DMS79 treated with DMSO at 0.1 percent for 48 hours (cell line): ENCODE data around the gene DYSF.
"Not testable (repeated sequence)": the region's sequence is repeated elsewhere in the genome, so short reads cannot be mapped to it uniquely, and the experiment has no call there.

Experiments used
- DNase-seq: peaks from one replicate; lab custom pipeline; 2025; lab: John Stamatoyannopoulos, UW

The DYSF gene

DNA sequence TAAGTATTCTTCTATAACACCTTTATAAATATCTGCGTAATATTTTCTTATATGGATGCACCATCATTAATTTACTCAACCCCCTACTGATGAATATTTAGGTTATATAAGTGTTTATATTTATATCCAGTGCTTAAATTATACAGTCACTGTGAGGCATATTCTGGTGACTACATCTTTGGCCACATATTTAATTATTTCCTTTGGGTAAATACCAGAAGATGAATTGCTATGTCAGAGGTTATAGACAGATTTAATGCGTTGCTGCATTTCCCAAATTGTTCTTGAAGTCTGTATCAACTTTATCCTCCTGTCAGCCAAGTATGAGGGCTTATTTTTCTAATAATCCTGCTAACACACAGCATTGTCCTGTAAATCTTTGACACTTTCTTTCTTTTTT, 18.7 kb downstream of the DYSF start:
- no peak for DNase-seq

DNA sequence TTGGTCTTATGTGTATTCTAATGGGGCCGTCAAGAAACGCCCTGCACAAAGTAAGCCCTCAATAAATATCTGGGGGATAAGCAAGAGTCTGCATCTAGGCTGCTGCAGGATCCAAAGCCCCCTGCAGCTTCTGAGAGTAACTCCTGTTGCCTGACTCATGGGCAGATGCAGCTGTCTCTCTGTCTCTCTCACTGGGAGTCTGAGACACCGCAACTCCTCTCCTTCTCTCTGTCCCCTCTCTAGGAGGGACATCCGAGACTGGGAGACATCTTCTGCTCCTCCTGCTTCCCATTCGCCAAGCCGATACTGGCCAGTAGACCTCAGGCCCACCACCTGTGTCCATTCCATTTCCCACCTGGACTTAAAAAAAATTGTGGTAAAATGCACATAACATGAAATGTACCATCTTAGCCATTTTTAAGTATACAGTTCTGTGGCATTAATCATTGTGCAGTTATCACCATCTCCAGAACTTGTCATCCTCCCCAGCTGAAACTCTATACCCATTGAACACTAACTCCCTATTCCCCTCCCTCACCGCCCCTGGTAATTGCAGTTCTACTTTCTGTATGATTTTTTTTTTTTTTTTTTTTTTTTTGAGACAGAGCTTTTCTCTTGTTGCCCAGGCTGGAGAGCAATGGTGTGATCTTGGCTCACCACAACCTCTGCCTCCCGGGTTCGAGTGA, 20.1 kb downstream of the DYSF start:
- DNase-seq: no peak

GRCh38 chr2:71474116-71474743, 20.9 kb downstream of the DYSF start:
- DNase-seq: no peak

DNA sequence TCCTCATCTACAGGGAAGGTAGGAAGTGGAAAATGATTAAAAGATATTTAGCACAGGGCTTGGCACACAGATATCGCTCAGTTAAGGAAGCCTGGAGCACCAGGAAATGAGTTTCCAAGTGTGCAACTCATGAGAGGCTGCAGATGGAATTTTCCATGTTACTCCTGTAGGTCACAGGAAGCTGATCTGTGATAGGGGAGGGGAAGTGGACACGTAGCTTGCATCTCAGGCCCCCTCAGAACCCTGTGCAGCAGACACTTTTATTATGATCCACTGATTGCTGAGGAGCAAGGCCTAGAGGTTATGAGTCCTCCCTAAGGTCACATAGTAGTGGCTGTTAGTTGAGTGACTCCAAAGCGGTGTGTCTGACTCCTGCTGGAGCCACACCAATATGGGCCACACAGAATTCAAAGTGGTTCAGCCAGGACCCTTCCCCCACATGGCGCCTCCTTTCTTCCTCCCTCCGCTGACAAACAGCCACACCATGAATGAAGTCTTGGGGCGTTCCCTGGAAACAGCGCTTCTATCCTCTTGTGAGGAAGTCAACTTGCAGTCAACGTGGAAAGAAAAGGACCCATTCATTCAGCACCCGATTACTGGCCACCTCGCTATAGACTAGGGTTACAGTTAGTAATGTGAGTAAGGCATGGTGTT, 21.5 kb downstream of the DYSF start:
- DNase-seq: no peak

DNA sequence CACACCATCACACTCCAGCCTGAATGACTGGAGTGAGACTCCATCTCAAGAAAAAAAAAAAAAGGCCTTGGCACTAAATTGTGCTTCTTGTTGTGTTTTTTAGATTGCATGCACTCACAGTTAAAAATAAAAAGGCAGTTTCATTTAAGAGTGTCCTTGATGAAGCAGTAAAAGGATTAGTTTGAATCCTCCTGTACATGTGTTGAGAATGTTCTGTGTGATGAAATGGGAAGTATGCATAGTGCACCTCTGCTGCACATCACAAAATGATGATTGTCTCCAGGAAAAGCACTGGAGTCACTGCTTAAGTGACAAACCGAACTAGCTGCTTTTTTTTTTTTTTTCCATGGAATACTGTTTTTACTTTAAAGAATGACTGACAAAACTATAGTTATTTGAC, 23.1 kb downstream of the DYSF start:
- no peak for DNase-seq

DNA sequence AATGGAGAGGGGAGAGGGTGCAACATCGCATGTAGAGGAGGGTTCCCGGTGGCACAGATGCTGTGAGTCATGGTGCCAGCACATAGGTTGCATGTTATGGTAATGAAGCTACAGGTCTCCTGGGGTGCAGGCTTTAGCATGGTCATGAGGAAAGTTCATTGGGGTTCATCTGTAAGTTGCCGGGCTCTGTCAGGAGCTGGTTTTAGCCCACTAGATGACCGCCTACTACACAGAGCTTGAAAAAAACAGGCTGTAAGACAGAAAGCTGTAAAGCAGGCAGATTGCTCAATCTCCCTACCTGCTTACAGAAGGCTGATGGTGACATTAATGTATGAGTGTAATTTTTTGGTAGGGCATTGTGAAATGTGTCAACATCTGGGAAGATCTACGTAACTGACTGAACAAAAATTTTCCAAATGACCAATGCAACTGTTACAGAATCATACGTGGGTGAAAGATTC, 23.9 kb downstream of the DYSF start:
- no peak for DNase-seq

DNA sequence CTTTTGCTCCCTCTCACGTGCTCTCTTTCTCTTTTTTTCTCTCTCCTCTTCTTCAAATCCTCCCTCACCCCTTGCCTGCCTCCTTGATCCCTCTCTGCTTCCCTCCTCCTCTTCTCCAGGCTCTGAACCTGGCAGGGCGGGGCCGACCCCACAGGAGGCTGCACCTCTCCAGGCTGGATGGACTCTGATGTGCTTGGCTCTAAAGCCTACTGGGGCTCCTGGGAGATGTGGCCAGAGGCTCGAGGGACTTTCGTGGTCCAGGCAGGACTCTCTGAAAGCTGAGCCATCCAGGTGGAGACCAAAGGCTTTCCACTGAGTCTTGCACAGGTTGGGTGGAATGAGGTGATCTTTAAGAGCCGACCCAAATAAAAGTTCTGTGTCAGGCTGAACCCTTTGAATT, 25.4 kb downstream of the DYSF start:
- no peak for DNase-seq

DNA sequence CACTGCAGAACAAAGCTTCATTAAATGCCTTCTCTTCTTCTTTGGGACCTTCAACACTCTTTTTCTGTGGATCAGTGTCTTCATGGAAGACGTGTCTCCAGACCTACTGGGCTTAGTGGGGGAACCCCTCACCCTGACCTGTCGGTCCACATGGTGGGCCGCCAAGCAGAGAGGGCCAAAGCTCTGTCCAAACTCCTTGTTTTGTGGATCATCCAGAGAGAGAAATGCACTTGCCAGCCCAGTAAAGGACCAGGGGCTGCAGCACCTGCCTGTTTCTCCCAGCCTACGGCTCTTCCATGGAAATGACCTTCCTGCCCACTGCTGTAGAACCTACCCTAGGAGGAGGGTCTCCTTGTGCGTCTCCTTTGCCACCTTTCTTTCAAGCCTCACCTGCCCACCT, 25.9 kb downstream of the DYSF start:
- no peak for DNase-seq

GRCh38 chr2:71481111-71481510, 27.8 kb downstream of the DYSF start:
- DNase-seq: no peak

DNA sequence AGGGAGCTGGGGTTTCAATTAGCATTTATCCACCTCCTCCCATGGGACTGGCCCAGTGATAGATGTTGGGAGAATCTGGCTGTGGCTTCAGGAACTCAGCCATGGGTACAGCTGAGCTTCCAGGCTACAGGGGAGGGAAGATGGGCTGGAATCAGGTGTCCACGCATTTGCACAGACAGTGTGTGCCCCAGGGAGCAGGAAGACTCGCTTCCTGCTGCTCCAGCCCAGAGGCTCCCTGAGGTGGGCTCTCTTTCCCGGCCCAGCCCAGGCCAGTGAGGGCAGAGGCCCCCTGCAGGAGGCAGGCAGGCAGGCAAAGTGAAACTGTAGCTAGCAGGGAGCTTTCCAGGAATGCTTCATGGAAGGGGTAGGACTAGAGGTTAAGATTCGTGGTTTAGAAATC, 28.7 kb downstream of the DYSF start:
- no peak for DNase-seq

GRCh38 chr2:71483246-71483645, 29.9 kb downstream of the DYSF start:
- DNase-seq: no peak

- no peak for DNase-seq
Observed at GRCh38 chr2:71484354-71484753, 31.0 kb downstream of the DYSF start.

DNA sequence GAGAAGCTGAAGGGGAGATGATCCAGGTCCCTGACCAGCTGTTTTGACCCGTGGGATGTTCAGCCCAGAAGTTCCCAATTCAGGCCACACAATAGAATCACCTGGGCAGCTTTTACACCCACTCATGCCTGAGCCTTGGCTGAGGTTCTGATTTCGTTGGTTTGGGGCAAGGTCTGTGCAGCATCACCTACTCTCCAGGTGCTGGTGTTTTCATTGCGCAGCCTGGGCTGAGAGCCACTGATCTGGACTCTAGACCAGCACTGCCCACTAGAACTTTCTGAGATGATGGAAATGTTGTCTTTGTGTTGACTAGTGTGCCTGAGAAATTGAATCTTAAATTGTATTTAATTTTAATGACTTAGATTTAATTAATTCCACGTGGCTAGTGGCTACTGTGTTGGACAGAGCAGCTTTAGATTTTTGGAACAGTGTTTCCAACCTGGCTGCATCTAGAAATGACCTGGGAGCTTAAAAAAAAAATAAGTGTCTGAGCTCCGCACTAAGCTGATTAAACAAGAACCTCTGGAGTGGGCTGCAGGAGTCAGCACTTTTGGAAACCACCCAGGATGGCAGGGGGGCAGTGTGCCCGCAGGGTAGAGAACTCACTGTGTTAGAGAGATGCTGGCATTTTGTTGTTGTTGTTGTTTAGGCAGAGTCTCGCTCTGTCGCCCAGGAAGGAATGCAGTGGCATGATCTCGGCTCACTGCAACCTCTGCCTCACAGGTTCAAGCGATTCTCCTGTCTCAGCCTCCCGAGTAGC, 33.7 kb downstream of the DYSF start:
- DNase-seq: no peak

DNA sequence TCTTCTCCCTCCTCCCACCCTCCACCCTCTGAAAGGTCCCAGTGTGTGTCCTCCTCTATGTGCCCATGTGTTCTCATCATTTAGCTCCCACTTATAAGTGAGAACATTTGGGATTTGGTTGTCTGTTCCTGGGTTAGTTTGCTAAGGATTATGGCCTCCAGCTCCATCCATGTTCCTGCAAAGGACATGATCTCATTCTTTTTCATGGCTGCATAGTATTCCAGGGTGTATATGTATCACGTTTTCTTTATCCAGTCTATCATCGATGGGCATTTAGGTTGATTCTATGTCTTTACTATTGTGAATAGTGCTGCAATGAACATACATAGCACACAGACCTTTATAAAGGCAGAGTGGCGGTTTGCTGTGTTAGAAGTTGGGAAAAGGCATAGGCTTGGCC, 38.2 kb downstream of the DYSF start:
- not testable (repeated sequence) for DNase-seq

DNA sequence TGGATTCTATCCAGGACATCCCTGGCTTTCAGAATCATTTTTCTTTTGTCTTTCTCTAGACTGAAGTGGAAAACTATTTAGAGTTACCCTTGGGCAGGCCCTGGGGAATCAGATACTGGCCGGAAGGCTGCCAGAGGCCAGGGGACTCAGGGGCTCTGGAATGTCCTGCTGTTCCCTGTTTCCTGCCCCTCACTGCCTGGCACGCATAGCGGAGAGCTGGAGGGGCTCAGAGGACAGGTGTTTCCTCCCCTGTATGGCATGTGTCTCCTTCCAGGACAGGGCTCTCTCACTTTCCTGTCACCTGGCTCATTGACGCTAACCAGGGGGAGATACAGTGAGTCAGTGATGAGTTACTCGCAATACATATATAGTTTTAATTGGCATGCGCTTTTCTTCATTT, 38.8 kb downstream of the DYSF start:
- no peak for DNase-seq

- DNase-seq: no peak
Observed at GRCh38 chr2:71494091-71494490, 40.7 kb downstream of the DYSF start.

GRCh38 chr2:71494523-71495155, 41.3 kb downstream of the DYSF start:
- no peak for DNase-seq

DNA sequence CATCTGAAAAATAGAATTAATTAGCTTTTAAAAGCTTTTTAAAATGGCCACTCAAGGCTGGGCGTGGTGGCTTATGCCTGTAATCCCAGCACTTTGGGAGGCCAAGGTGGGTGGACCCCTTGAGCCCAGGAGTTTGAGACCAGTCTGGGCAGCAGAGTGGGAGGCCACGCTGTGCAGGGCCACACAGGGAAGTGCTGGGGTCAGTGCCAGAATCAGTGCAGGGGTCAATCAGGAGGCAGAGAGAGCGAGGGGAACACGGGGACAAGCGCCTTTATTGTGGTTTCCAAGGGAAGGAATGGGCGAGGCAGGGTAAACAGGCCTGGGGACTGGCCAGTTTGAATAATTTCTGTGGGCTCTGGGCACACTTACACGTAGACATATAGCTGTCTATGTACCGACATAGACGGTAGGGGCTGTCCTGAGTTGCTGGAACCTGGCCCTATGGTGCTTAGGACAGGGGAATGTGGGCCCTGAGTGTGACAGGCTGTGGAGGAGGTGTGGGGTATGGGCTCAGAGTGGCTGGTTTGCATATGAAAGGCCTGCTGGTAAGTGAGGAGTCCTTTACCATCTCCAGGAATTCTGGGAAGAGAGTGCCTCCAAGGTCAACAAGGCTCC, 42.9 kb downstream of the DYSF start:
- DNase-seq: no peak

DNA sequence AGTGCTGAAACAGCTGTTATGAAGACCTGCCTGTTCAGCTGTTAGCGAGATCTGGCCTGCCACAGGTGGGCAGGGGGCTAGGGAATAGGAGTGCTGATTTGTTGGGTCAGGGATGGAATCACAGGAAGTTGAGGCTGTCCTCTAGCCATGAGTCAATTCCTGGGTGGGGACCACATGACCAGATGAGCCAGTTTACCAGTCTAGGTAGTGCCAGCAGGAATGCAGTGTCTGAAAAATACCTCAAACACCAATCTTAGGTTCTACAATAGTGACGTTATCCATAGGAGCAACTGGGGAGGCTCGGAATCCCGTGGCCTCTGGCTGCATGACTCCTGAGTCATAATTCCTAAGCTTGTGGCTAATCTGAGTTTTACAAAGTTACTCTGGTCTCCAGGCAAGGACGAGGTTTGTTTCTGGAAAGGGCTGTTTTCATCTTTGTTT, 44.9 kb downstream of the DYSF start:
- DNase-seq: no peak

DNA sequence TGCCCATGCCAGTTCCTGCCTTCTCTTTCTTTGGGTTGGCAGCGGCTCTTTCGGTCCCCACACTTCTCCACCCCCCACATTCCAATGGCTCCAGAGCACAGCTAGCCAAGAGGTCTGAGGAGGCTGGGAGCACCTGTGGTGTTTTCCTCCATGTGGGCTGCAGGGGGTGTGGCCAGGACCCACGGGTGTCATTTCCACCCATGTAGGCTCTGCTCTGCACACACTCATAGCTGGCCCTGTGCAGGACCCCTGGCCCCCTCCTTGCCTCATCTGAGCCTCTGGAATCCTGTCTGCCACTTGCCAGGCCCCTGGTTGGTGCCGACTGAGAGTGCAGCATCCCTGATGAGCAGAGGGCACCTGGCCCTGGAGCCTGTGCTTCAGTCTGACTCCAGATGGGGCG, 46.3 kb downstream of the DYSF start:
- DNase-seq: no peak

DNA sequence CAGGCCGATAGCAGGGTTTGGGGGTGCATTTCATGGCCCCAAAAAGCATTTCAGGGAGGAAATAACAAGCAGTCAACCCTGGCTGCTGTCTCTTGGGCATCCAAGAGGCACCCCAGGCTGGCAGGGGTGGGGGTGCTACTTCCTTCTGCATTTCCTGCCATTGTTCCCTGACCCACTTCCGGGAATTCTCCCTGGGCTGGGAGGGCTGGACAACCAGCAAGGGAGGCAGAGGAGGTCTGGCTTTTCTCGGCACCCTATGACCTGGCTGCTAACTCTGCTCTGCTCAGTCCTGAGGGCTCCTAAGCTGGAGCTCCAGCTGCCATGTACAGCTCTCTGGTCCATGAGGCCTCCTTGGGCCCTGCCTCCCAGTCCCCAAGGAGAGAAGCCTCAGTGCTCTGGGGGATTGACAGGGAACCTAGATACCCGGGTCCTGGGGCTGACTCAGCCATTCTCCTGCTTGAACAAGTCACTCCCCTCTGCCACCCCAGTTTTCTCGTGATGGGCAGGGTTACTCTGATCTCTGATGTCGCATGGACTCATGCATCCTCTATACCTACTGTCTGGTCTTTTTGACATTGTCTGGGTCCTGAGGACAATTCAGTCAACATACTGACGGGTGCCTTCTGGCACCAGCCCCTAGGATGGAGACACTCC, 47.2 kb downstream of the DYSF start:
- no peak for DNase-seq
